ENCODE measurements around the gene RAB40C.
A peak's percentile ranks its signal among the peaks of the same experiment; 100 is the strongest.

Gene RAB40C

DNA sequence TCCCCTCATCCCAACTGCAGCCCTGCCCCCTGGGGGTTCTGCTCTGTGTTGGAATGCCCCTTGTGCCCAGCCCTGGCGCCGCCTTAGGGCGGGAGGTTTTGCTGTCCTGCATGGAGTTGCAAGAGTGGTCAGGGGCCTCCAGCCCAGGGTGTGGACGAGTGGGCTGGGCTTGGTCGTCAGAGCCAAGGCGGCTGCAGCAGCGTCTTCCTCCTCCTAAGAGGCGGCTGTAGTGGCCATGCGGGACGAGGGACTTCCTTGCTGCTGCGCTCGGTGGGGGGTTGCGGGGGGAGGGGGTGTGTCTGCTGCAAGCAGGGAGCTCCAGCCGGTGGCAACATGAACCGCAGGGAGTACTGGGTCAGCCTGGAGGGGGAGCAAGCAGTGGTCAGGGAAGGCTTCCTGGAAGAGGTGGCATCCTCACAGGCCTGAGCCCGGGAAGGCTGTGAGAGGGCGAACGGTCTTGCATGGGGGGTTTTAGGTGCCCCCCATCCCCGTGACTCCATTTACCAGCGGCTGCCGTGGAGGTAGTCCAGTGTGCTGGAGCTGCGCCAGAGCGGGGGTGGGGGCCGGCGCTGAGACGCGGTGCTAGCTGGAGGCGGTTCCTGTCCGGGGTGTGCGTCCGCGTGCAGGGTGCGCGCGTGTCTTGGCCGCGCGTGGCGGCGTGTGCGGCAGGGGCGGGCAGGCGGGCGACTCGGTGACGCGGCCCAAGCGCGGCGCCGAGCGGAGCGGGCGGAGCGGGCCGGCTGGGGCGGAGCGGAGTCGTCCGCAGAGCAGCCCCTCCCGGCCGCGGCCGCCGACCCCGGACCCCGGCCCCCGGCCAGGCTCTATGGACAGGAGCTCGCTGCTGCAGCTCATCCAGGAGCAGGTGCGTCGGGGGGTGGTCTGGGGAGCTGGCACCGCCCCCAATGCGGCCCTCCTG lies 85.4 kb downstream of the RAB40C start, which contains the start of gene RHBDL1:
Gene RHBDL1, plus strand, starts transcription at position 704 of the 916 bp plus-strand sequence. Its CDS starts 120 bp downstream, at position 824.
- POLR2A ChIA-PET = no interaction called here
- peaks cover 0 to 20% (median 15%) of the 10 kb centered on the region in 4 experiments for H3K4me1 ChIP-seq (ENCODE audit: control extremely low read depth in 1 of 4, control insufficient read depth in 4 of 4, insufficient read depth in 4 of 4, low read length in 3 of 4)

DNA sequence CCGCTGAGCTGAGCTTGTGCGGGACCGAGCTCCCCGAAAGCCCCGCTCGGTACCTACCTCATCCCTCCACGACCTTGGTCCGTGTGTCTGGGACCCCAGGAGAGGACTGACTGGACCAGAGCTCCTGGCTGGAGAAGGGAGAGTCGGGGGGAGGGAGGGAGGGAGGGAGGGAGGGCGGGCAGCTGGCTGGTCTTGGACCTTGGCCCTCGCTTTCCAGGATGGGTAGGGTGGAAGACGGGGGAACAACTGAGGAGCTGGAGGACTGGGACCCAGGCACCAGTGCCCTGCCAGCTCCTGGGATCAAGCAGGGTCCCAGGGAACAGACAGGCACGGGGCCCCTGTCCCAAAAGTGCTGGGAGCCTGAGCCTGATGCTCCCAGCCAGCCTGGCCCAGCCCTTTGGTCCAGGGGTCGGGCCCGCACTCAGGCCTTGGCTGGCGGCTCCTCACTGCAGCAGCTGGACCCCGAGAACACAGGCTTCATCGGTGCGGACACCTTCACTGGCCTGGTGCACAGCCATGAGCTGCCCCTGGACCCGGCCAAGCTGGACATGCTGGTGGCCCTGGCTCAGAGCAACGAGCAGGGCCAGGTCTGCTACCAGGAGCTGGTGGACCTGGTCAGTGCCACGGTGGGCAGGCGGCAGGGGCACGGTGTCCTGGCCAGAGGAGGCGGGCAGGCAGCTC lies 86.2 kb downstream of the RAB40C start:
- Histone ChIP-seq H3K27ac (ENCODE audit: insufficient read depth in 1 of 2, low read depth in 1 of 2, low read length in 2 of 2, poor library complexity in 1 of 2, severe bottlenecking in 2 of 2) (no peak overlapping the region), H3K36me3 (ENCODE audit: control insufficient read depth in 4 of 4, insufficient read depth in 4 of 4, low read length in 3 of 4) (peaks cover under 1 to 33% (median 27%) of the 10 kb centered on the region in 4 experiments), H3K4me1 (ENCODE audit: control extremely low read depth in 1 of 4, control insufficient read depth in 4 of 4, insufficient read depth in 4 of 4, low read length in 3 of 4) (peaks cover 0 to 24% (median 19%) of the 10 kb centered on the region in 4 experiments), H3K4me3 (ENCODE audit: control insufficient read depth in 1 of 7, extremely low read depth in 1 of 7, insufficient read depth in 4 of 7, low read depth in 2 of 7, low read length in 6 of 7) (peak overlapping the region in 3 of 7 experiments; percentile 36 to 64 (median 40)), H3K27me3 (replicated peaks in 2 of 5; ENCODE audit: control insufficient read depth in 4 of 5, insufficient read depth in 5 of 5, low read length in 4 of 5) (peaks cover 0 to 32% (median 2%) of the 10 kb centered on the region in 5 experiments), H3K9me3 (ENCODE audit: control extremely low read depth in 1 of 5, control insufficient read depth in 4 of 5, insufficient read depth in 2 of 5, low read depth in 1 of 5, low read length in 4 of 5) (no peaks in the 10 kb centered on the region)
- ChIA-PET CTCF (interaction anchor here (0.7 to 1.4 kb wide), 3 partner anchors 9 to 15 kb away, joined by 4 to 6 read pairs (median 5); partner anchors contain the start of gene RHOT2), POLR2A (no interaction called here)
- DNase-seq = no peak
- 87% methylated on average over 15 of the region's 25 CpGs for WGBS (ENCODE audit: insufficient coverage)

More for the DNA sequence above, 85.4 kb downstream of the RAB40C start, which contains the start of gene RHBDL1:
- Histone ChIP-seq H3K36me3 (ENCODE audit: control insufficient read depth in 4 of 4, insufficient read depth in 4 of 4, low read length in 3 of 4) (peaks cover 2 to 40% (median 34%) of the 10 kb centered on the region in 4 experiments), H3K27ac (ENCODE audit: insufficient read depth in 1 of 2, low read depth in 1 of 2, low read length in 2 of 2, poor library complexity in 1 of 2, severe bottlenecking in 2 of 2) (no peak within 1 kb of the TSS), H3K9me3 (ENCODE audit: control extremely low read depth in 1 of 5, control insufficient read depth in 4 of 5, insufficient read depth in 2 of 5, low read depth in 1 of 5, low read length in 4 of 5) (no peaks in the 10 kb centered on the region), H3K4me3 (ENCODE audit: control insufficient read depth in 1 of 7, extremely low read depth in 1 of 7, insufficient read depth in 4 of 7, low read depth in 2 of 7, low read length in 6 of 7) (peak within 1 kb of the TSS in 4 of 7 experiments; percentile 36 to 64 (median 42)), H3K27me3 (replicated peaks in 2 of 5; ENCODE audit: control insufficient read depth in 4 of 5, insufficient read depth in 5 of 5, low read length in 4 of 5) (peaks cover 0 to 32% (median 2%) of the 10 kb centered on the region in 5 experiments)
- CTCF ChIA-PET = interaction anchor here (1.0 to 1.4 kb wide), 2 partner anchors 8 to 14 kb away, joined by 5 to 6 read pairs; partner anchors contain the start of gene RHOT2
- DNase-seq = peak in 2 of 3 donors; percentile 42 to 43
- 8% methylated on average over 62 of the region's 73 CpGs for WGBS (ENCODE audit: insufficient coverage)

GRCh38 chr16:676565-676902 lies 86.7 kb downstream of the RAB40C start:
- 96% methylated on average over 21 of the region's 21 CpGs for WGBS (ENCODE audit: insufficient coverage)
- peaks cover 0 to 30% (median 22%) of the 10 kb centered on the region in 4 experiments for H3K36me3 ChIP-seq (ENCODE audit: control insufficient read depth in 4 of 4, insufficient read depth in 4 of 4, low read length in 3 of 4)
- no peak for DNase-seq
- H3K4me1 ChIP-seq (ENCODE audit: control extremely low read depth in 1 of 4, control insufficient read depth in 4 of 4, insufficient read depth in 4 of 4, low read length in 3 of 4) = peaks cover 0 to 29% (median 24%) of the 10 kb centered on the region in 4 experiments
- H3K27me3 ChIP-seq (replicated peaks in 2 of 5; ENCODE audit: control insufficient read depth in 4 of 5, insufficient read depth in 5 of 5, low read length in 4 of 5) = peaks cover 0 to 32% (median 2%) of the 10 kb centered on the region in 5 experiments
- H3K9me3 ChIP-seq (ENCODE audit: control extremely low read depth in 1 of 5, control insufficient read depth in 4 of 5, insufficient read depth in 2 of 5, low read depth in 1 of 5, low read length in 4 of 5) = no peaks in the 10 kb centered on the region
- ChIA-PET POLR2A (no interaction called here), CTCF (interaction anchor here (0.7 to 1.4 kb wide), 3 partner anchors 9 to 16 kb away, joined by 4 to 6 read pairs (median 4); partner anchors contain the start of gene RHOT2)
- H3K27ac ChIP-seq (ENCODE audit: insufficient read depth in 1 of 2, low read depth in 1 of 2, low read length in 2 of 2, poor library complexity in 1 of 2, severe bottlenecking in 2 of 2) = no peak overlapping the region
- H3K4me3 ChIP-seq (ENCODE audit: control insufficient read depth in 1 of 7, extremely low read depth in 1 of 7, insufficient read depth in 4 of 7, low read depth in 2 of 7, low read length in 6 of 7) = no peak overlapping the region

- no peak overlapping the region for H3K27ac ChIP-seq (ENCODE audit: insufficient read depth in 1 of 2, low read depth in 1 of 2, low read length in 2 of 2, poor library complexity in 1 of 2, severe bottlenecking in 2 of 2)
- ChIA-PET POLR2A (no interaction called here), CTCF (interaction anchor here (0.7 to 1.1 kb wide), 2 partner anchors 15 to 17 kb away, joined by 4 read pairs; no protein-coding TSS in a partner anchor)
These were observed 87.0 kb downstream of the RAB40C start for GRCh38 chr16:676913-677312.

GRCh38 chr16:677316-678190 lies 87.7 kb downstream of the RAB40C start:
- WGBS (ENCODE audit: insufficient coverage) = 61% methylated on average over 39 of the region's 57 CpGs
- Histone ChIP-seq H3K27ac (ENCODE audit: insufficient read depth in 1 of 2, low read depth in 1 of 2, low read length in 2 of 2, poor library complexity in 1 of 2, severe bottlenecking in 2 of 2) (no peak overlapping the region), H3K4me1 (ENCODE audit: control extremely low read depth in 1 of 4, control insufficient read depth in 4 of 4, insufficient read depth in 4 of 4, low read length in 3 of 4) (peaks cover 0 to 39% (median 33%) of the 10 kb centered on the region in 4 experiments), H3K4me3 (ENCODE audit: control insufficient read depth in 1 of 7, extremely low read depth in 1 of 7, insufficient read depth in 4 of 7, low read depth in 2 of 7, low read length in 6 of 7) (no peak overlapping the region), H3K36me3 (ENCODE audit: control insufficient read depth in 4 of 4, insufficient read depth in 4 of 4, low read length in 3 of 4) (peaks cover 0 to 31% (median 21%) of the 10 kb centered on the region in 4 experiments), H3K27me3 (replicated peaks in 2 of 5; ENCODE audit: control insufficient read depth in 4 of 5, insufficient read depth in 5 of 5, low read length in 4 of 5) (peaks cover 0 to 32% (median 2%) of the 10 kb centered on the region in 5 experiments), H3K9me3 (ENCODE audit: control extremely low read depth in 1 of 5, control insufficient read depth in 4 of 5, insufficient read depth in 2 of 5, low read depth in 1 of 5, low read length in 4 of 5) (no peaks in the 10 kb centered on the region)
- ChIA-PET CTCF (interaction anchor here (1.1 kb wide), 1 partner anchor 17 kb away, joined by 4 read pairs; no protein-coding TSS in a partner anchor), POLR2A (no interaction called here)
- no peak for DNase-seq

More at GRCh38 chr16:676913-677312, 87.0 kb downstream of the RAB40C start:
- Histone ChIP-seq H3K9me3 (ENCODE audit: control extremely low read depth in 1 of 5, control insufficient read depth in 4 of 5, insufficient read depth in 2 of 5, low read depth in 1 of 5, low read length in 4 of 5) (no peaks in the 10 kb centered on the region), H3K27me3 (replicated peaks in 2 of 5; ENCODE audit: control insufficient read depth in 4 of 5, insufficient read depth in 5 of 5, low read length in 4 of 5) (peaks cover 0 to 32% (median 2%) of the 10 kb centered on the region in 5 experiments), H3K4me3 (ENCODE audit: control insufficient read depth in 1 of 7, extremely low read depth in 1 of 7, insufficient read depth in 4 of 7, low read depth in 2 of 7, low read length in 6 of 7) (no peak overlapping the region), H3K4me1 (ENCODE audit: control extremely low read depth in 1 of 4, control insufficient read depth in 4 of 4, insufficient read depth in 4 of 4, low read length in 3 of 4) (peaks cover 0 to 33% (median 28%) of the 10 kb centered on the region in 4 experiments), H3K36me3 (ENCODE audit: control insufficient read depth in 4 of 4, insufficient read depth in 4 of 4, low read length in 3 of 4) (peaks cover 0 to 31% (median 21%) of the 10 kb centered on the region in 4 experiments)
- no peak for DNase-seq
- WGBS (ENCODE audit: insufficient coverage) = 70% methylated on average over 23 of the region's 23 CpGs

DNA sequence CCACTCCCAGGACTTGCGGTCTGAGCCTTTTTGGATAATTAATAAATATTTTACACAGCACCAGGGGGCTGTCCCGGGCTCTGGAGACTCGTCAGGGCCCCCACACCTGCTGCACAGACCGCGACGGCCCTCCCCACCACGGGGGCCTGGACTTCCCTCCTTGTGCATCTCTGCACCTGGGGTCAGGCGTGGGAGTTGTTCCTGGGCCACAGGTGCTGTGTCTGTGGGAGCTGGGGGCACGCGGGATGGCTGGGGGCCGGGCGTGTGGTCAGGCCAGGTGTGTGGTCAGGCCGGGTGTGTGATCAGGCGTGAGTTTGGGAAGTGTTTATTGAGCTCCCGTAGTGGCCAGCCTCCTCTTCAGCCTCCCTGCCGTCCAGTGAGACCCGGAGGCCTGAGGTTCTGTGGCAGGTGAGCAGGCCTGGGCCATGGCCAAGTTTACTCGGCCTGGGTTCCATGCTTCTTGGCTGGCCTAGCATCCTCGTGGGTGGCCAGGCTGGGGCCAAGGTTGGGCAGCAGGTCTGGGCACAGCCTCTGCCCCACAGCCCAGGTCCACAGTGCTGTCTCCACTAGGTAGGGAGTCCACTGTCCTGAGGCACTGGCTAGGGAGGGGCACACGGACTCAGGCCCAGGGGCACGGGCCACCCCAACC lies 88.5 kb downstream of the RAB40C start:
- CTCF ChIA-PET = interaction anchor here (1.0 to 1.1 kb wide), 2 partner anchors 8 to 19 kb away, joined by 3 read pairs; no protein-coding TSS in a partner anchor
- peaks cover 0 to 32% (median 2%) of the 10 kb centered on the region in 5 experiments for H3K27me3 ChIP-seq (replicated peaks in 2 of 5; ENCODE audit: control insufficient read depth in 4 of 5, insufficient read depth in 5 of 5, low read length in 4 of 5)
- no peak overlapping the region for H3K27ac ChIP-seq (ENCODE audit: insufficient read depth in 1 of 2, low read depth in 1 of 2, low read length in 2 of 2, poor library complexity in 1 of 2, severe bottlenecking in 2 of 2)
- no peak for DNase-seq
- WGBS (ENCODE audit: insufficient coverage) = 93% methylated on average over 19 of the region's 21 CpGs
- no peaks in the 10 kb centered on the region for H3K9me3 ChIP-seq (ENCODE audit: control extremely low read depth in 1 of 5, control insufficient read depth in 4 of 5, insufficient read depth in 2 of 5, low read depth in 1 of 5, low read length in 4 of 5)
- H3K4me1 ChIP-seq (ENCODE audit: control extremely low read depth in 1 of 4, control insufficient read depth in 4 of 4, insufficient read depth in 4 of 4, low read length in 3 of 4) = peaks cover 0 to 47% (median 38%) of the 10 kb centered on the region in 4 experiments
- POLR2A ChIA-PET = no interaction called here
- H3K36me3 ChIP-seq (ENCODE audit: control insufficient read depth in 4 of 4, insufficient read depth in 4 of 4, low read length in 3 of 4) = peaks cover 0 to 31% (median 18%) of the 10 kb centered on the region in 4 experiments
- H3K4me3 ChIP-seq (ENCODE audit: control insufficient read depth in 1 of 7, extremely low read depth in 1 of 7, insufficient read depth in 4 of 7, low read depth in 2 of 7, low read length in 6 of 7) = no peak overlapping the region

All from common myeloid progenitor, CD34-positive (primary cell).